Esophagus squamous epithelium (tissue), 5 donors: Measurements from ENCODE around the gene WNT9A. TPM values are rescaled to one million over a fixed set of nuclear protein-coding genes. Genes with fewer than 3 reads are reported as not detected.

Experiments used
- DNase-seq: peaks from one replicate; lab custom pipeline; 2025; lab: John Stamatoyannopoulos, UW
- H3K27ac ChIP-seq, 4 donors: fragments of 200-600 bp; sonication (generic); one replicate each; pipeline ENCODE4 v1.5.1; 2016 to 2019; ENCODE audit warnings: mild to moderate bottlenecking in 1 of 4
- H3K27me3 ChIP-seq, 4 donors: fragments of 200-600 bp; sonication (generic); 1 replicate in 3 of 4; 2 replicates in 1 of 4; pipeline versions ENCODE4 v1.5.1 to v1.6.0; 2017 to 2021; ENCODE audit warnings: antibody characterized with exemption in 1 of 4
- H3K36me3 ChIP-seq, 3 donors: fragments of 200-600 bp; sonication (generic); one replicate each; pipeline ENCODE4 v1.5.1; 2016 to 2019
- H3K4me1 ChIP-seq, 3 donors: fragments of 200-600 bp; sonication (generic); one replicate each; pipeline ENCODE4 v1.5.1; 2017 to 2019
- H3K4me3 ChIP-seq, 4 donors: fragments of 200-600 bp; sonication (generic); 1 replicate in 3 of 4; 2 replicates in 1 of 4; pipeline ENCODE4 v1.5.1; 2016 to 2019; ENCODE audit warnings: mild to moderate bottlenecking in 2 of 4, moderate library complexity in 1 of 4
- H3K9me3 ChIP-seq, 3 donors: fragments of 200-600 bp; sonication (generic); one replicate each; pipeline ENCODE4 v1.5.1; 2016 to 2019
- CTCF ChIP-seq, 6 experiments: fragments of 450-650 bp in 4 of 6; fragments of 200-600 bp in 2 of 6; sonication (generic) in 2 of 6; IDR thresholded peaks; one replicate each; pipeline ENCODE4 v1.5.1; 2016 to 2019; ENCODE audit warnings: antibody characterized with exemption in 6 of 6, mild to moderate bottlenecking in 4 of 6, moderate library complexity in 4 of 6
- POLR2A ChIP-seq, 4 donors: fragments of 450-650 bp; IDR thresholded peaks; one replicate each; pipeline ENCODE4 v1.6.1; 2017; ENCODE audit warnings: antibody characterized with exemption in 4 of 4, mild to moderate bottlenecking in 4 of 4, moderate library complexity in 3 of 4
- WGBS, 2 donors: methylation state at CpG; one replicate each; pipeline ENCODE4 v1.1.5; 2018; 5-methylcytosine and 5-hydroxymethylcytosine counted together
- intact Hi-C: fragments of 100-400 bp; cut with DNase I; formaldehyde crosslinking; loops from one replicate; pipeline ENCODE4 v1.15.0; 2022
- total RNA-seq, 4 donors: library from RNA; depleted of rRNA; stranded (reverse); fragments of >200 nt; gene quantifications; one replicate each; pipeline ENCODE4 v1.1.0, GENCODE V29; 2016
- donor health status: DM: yes; HTN: yes; CAD: no.

The WNT9A gene
- total RNA-seq, 4 donors from 2014 or later = 1.7 to 5.9 (median 2.8) TPM

GRCh38 chr1:227928811-227929375 lies 18.8 kb downstream of the WNT9A start:
- H3K4me3 ChIP-seq = no peak overlapping the region
- H3K27ac ChIP-seq = no peak overlapping the region
- no peak for DNase-seq
- WGBS, 2 donors = 85 to 88% methylated on average over 9 to 12 of the region's 12 CpGs
- H3K36me3 ChIP-seq = peaks cover 0 to 7% (median 0%) of the 10 kb centered on the region in 3 donors
- no peaks in the 10 kb centered on the region for H3K9me3 ChIP-seq
- no peaks in the 10 kb centered on the region for H3K27me3 ChIP-seq
- H3K4me1 ChIP-seq = peaks cover 2 to 36% (median 19%) of the 10 kb centered on the region in 3 donors
- no peak for TF ChIP-seq POLR2A (IDR thresholded peaks at IDR 0.05)
- intact Hi-C loops = no loop called here

- Histone ChIP-seq H3K36me3 (peaks cover 0 to 15% (median 0%) of the 10 kb centered on the region in 3 donors), H3K4me3 (no peak overlapping the region), H3K27ac (no peak overlapping the region), H3K27me3 (no peaks in the 10 kb centered on the region), H3K4me1 (peaks cover 2 to 31% (median 19%) of the 10 kb centered on the region in 3 donors), H3K9me3 (no peaks in the 10 kb centered on the region)
- intact Hi-C loops = no loop called here
- 80 to 86% methylated on average over 3 to 4 of the region's 11 CpGs for WGBS, 2 donors
- TF ChIP-seq CTCF (IDR thresholded peaks at IDR 0.05) (no peak), POLR2A (IDR thresholded peaks at IDR 0.05) (no peak)
- DNase-seq = no peak
Observed at GRCh38 chr1:227927971-227928741, 19.6 kb downstream of the WNT9A start.

GRCh38 chr1:227926896-227927885 lies 20.5 kb downstream of the WNT9A start:
- 82% methylated on average over 3 of the region's 20 CpGs; no CpG with 5 or more reads in 1 of the 2 donors for WGBS, 2 donors
- no peaks in the 10 kb centered on the region for H3K9me3 ChIP-seq
- H3K4me3 ChIP-seq = no peak overlapping the region
- TF ChIP-seq POLR2A (IDR thresholded peaks at IDR 0.05) = no peak
- no peak for TF ChIP-seq CTCF (IDR thresholded peaks at IDR 0.05)
- peaks cover 2 to 31% (median 19%) of the 10 kb centered on the region in 3 donors for H3K4me1 ChIP-seq
- DNase-seq = no peak
- intact Hi-C loops = no loop called here
- H3K27ac ChIP-seq = no peak overlapping the region
- no peaks in the 10 kb centered on the region for H3K27me3 ChIP-seq
- H3K36me3 ChIP-seq = peaks cover 0 to 24% (median 0%) of the 10 kb centered on the region in 3 donors

GRCh38 chr1:227926216-227926791 lies 21.4 kb downstream of the WNT9A start:
- DNase-seq = no peak
- no peaks in the 10 kb centered on the region for H3K27me3 ChIP-seq
- TF ChIP-seq CTCF (IDR thresholded peaks at IDR 0.05) = no peak
- TF ChIP-seq POLR2A (IDR thresholded peaks at IDR 0.05) = no peak
- H3K36me3 ChIP-seq = peaks cover 0 to 33% (median 6%) of the 10 kb centered on the region in 3 donors
- no peak overlapping the region for H3K4me3 ChIP-seq
- 64 to 100% methylated on average over 2 to 3 of the region's 11 CpGs for WGBS, 2 donors
- H3K27ac ChIP-seq = no peak overlapping the region
- peaks cover 2 to 31% (median 19%) of the 10 kb centered on the region in 3 donors for H3K4me1 ChIP-seq
- intact Hi-C loops = no loop called here
- H3K9me3 ChIP-seq = no peaks in the 10 kb centered on the region
